Measurements from ENCODE around the gene OAS2. TPM values are rescaled to one million over a fixed set of nuclear protein-coding genes. Genes with fewer than 3 reads are reported as not detected.

Gene OAS2
- total and polyA plus RNA-seq, 7 experiments from 2014 or later, result 29.9 to 238 (median 63.6) TPM

DNA sequence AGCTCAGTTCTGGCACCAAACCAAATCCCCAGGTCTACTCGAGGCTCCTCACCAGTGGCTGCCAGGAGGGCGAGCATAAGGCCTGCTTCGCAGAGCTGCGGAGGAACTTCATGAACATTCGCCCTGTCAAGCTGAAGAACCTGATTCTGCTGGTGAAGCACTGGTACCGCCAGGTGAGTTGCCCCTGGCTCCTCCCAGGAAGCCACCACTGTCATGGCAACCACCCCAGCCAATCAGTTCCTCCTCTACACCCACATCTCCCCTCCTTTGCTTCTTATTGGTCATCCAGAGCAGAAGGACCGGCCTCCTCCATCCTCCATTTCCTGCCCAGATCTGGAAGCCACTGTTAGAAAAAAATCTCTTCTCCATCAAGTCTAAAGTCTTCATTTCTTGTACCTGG is 17.2 kb upstream of the OAS2 start:
- no peak for ATAC-seq
- Histone ChIP-seq H3K27me3 (ENCODE audit: control insufficient read depth in 2 of 2, insufficient read depth in 2 of 2, low read length in 2 of 2) (no peaks in the 10 kb centered on the region), H3K4me1 (ENCODE audit: control insufficient read depth in 2 of 2, insufficient read depth in 2 of 2, low read length in 2 of 2) (no peaks in the 10 kb centered on the region), H3K9me3 (ENCODE audit: control insufficient read depth in 2 of 3, low read length in 3 of 3) (no peaks in the 10 kb centered on the region), H3K36me3 (ENCODE audit: control insufficient read depth in 2 of 3, insufficient read depth in 3 of 3, low read length in 3 of 3) (peaks cover 8 to 61% (median 24%) of the 10 kb centered on the region in 3 experiments), H3K4me3 (ENCODE audit: low read length) (no peak overlapping the region), H3K27ac (ENCODE audit: low read depth, low read length) (no peak overlapping the region)
- no peak for DNase-seq
- ChIA-PET POLR2A (interaction anchor here (0.8 to 1.2 kb wide), 2 partner anchors 16 to 227 kb away, joined by 3 to 4 read pairs; no protein-coding TSS in a partner anchor), CTCF (no interaction called here)
- peaks cover 40 to 97% (median 79%) of the 10 kb centered on the region in 5 donors for H3K36me3 Mint-ChIP-seq
- no peaks in the 10 kb centered on the region for H3K27me3 Mint-ChIP-seq
- no peak overlapping the region for H3K4me3 Mint-ChIP-seq
- H3K27ac Mint-ChIP-seq, result peak overlapping the region in 1 of 9 donors; percentile 25
- H3K4me1 Mint-ChIP-seq, result peaks cover 12 to 39% (median 21%) of the 10 kb centered on the region in 7 donors
- intact Hi-C loops (cut with micrococcal nuclease), result no loop called here
- peaks cover 0 to 22% (median 10%) of the 10 kb centered on the region in 11 donors for H3K9me3 Mint-ChIP-seq

DNA sequence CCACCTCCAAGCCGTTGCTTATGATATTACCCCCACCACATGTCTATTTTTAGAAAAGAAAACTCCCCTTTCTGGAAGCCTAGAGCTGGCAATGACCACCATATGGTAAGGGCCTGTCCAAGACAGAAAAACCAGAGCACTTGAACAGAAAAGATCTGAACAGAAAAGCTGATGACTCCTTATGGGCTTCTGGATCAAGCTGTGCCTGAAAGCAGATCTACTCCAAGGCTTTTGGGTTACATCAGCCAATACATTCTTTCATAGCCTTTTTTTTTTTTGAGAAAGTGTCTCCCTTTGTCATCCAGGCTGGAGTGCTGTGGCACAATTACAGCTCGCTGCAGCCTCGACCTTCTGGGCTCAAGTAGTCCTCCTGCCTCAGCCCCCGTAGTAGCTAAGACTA is 16.8 kb upstream of the OAS2 start:
- POLR2A ChIA-PET, result no interaction called here

DNA sequence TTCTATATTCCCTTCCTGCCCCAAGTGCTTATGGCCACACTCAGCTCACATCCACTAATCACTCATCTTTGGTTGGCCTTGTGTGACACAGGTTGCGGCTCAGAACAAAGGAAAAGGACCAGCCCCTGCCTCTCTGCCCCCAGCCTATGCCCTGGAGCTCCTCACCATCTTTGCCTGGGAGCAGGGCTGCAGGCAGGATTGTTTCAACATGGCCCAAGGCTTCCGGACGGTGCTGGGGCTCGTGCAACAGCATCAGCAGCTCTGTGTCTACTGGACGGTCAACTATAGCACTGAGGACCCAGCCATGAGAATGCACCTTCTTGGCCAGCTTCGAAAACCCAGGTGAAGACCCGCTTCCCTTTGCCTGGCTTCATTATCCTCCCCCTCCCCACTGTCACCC is 15.8 kb upstream of the OAS2 start:
- H3K9me3 Mint-ChIP-seq, result peaks cover 0 to 14% (median 9%) of the 10 kb centered on the region in 11 donors
- Histone ChIP-seq H3K4me3 (ENCODE audit: low read length) (no peak overlapping the region), H3K4me1 (ENCODE audit: control insufficient read depth in 2 of 2, insufficient read depth in 2 of 2, low read length in 2 of 2) (no peaks in the 10 kb centered on the region), H3K27me3 (ENCODE audit: control insufficient read depth in 2 of 2, insufficient read depth in 2 of 2, low read length in 2 of 2) (no peaks in the 10 kb centered on the region), H3K27ac (ENCODE audit: low read depth, low read length) (no peak overlapping the region), H3K36me3 (ENCODE audit: control insufficient read depth in 2 of 3, insufficient read depth in 3 of 3, low read length in 3 of 3) (peaks cover 8 to 75% (median 24%) of the 10 kb centered on the region in 3 experiments), H3K9me3 (ENCODE audit: control insufficient read depth in 2 of 3, low read length in 3 of 3) (no peaks in the 10 kb centered on the region)
- ATAC-seq (no peak), DNase-seq (no peak)
- H3K4me3 Mint-ChIP-seq, result no peak overlapping the region
- H3K27me3 Mint-ChIP-seq, result no peaks in the 10 kb centered on the region
- peak overlapping the region in 1 of 9 donors; percentile 13 for H3K27ac Mint-ChIP-seq
- H3K36me3 Mint-ChIP-seq, result peaks cover 34 to 96% (median 72%) of the 10 kb centered on the region in 5 donors
- ChIA-PET POLR2A (no interaction called here), CTCF (no interaction called here)
- peaks cover 6 to 26% (median 13%) of the 10 kb centered on the region in 7 donors for H3K4me1 Mint-ChIP-seq
- intact Hi-C loops (cut with micrococcal nuclease), result no loop called here

More for the DNA sequence above, 16.8 kb upstream of the OAS2 start:
- ATAC-seq, result no peak
- no peaks in the 10 kb centered on the region for H3K27me3 ChIP-seq (ENCODE audit: control insufficient read depth in 2 of 2, insufficient read depth in 2 of 2, low read length in 2 of 2)
- intact Hi-C loops (cut with micrococcal nuclease), result no loop called here
- DNase-seq, result no peak
- H3K4me3 Mint-ChIP-seq, result no peak overlapping the region
- H3K36me3 Mint-ChIP-seq, result peaks cover 35 to 97% (median 75%) of the 10 kb centered on the region in 5 donors
- peaks cover 8 to 34% (median 17%) of the 10 kb centered on the region in 7 donors for H3K4me1 Mint-ChIP-seq
- peak overlapping the region in 2 of 9 donors; percentile 25 to 41 for H3K27ac Mint-ChIP-seq
- peaks cover 0 to 22% (median 10%) of the 10 kb centered on the region in 11 donors for H3K9me3 Mint-ChIP-seq
- no peak overlapping the region for H3K27ac ChIP-seq (ENCODE audit: low read depth, low read length)
- no peaks in the 10 kb centered on the region for H3K27me3 Mint-ChIP-seq
- H3K4me1 ChIP-seq (ENCODE audit: control insufficient read depth in 2 of 2, insufficient read depth in 2 of 2, low read length in 2 of 2), result no peaks in the 10 kb centered on the region
- H3K9me3 ChIP-seq (ENCODE audit: control insufficient read depth in 2 of 3, low read length in 3 of 3), result no peaks in the 10 kb centered on the region
- H3K36me3 ChIP-seq (ENCODE audit: control insufficient read depth in 2 of 3, insufficient read depth in 3 of 3, low read length in 3 of 3), result peaks cover 8 to 65% (median 24%) of the 10 kb centered on the region in 3 experiments
- no peak overlapping the region for H3K4me3 ChIP-seq (ENCODE audit: low read length)
- CTCF ChIA-PET, result no interaction called here

DNA sequence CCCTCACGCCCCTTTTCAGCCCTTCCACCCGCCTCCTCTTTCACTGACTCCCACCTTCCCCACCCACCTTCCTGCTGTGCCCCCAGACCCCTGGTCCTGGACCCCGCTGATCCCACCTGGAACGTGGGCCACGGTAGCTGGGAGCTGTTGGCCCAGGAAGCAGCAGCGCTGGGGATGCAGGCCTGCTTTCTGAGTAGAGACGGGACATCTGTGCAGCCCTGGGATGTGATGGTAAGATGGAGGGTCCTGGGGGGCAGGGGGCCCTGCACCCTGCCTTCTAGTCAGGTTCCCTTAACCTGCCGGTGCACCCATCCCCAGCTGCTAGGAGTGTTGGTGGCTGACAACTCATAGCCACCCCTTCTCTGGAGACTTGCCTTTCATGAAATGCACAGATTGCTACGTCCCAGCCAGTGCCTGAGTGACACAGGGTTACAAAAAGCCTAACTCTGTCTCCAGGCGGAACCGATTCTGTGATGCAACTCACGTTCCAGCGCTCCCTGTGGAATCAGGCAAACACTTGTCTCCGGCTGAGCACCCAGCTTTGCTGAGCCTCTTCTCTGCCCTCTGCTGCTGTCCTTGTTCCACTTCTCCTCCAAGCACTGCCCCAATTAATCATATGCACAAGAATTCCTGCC is 15.0 kb upstream of the OAS2 start:
- no peaks in the 10 kb centered on the region for H3K27me3 ChIP-seq (ENCODE audit: control insufficient read depth in 2 of 2, insufficient read depth in 2 of 2, low read length in 2 of 2)
- Mint-ChIP-seq H3K36me3 (peaks cover 33 to 95% (median 70%) of the 10 kb centered on the region in 5 donors), H3K27ac (peak overlapping the region in 1 of 9 donors; percentile 45), H3K4me3 (no peak overlapping the region), H3K9me3 (peaks cover 0 to 8% (median 4%) of the 10 kb centered on the region in 11 donors), H3K4me1 (peaks cover 6 to 24% (median 13%) of the 10 kb centered on the region in 7 donors), H3K27me3 (no peaks in the 10 kb centered on the region)
- no peak overlapping the region for H3K27ac ChIP-seq (ENCODE audit: low read depth, low read length)
- ChIA-PET CTCF (interaction anchor here (1.3 kb wide), 1 partner anchor 29 kb away, joined by 3 read pairs; no protein-coding TSS in a partner anchor), POLR2A (no interaction called here)
- DNase-seq (no peak), ATAC-seq (no peak)
- intact Hi-C loops (cut with micrococcal nuclease), result no loop called here
- H3K4me1 ChIP-seq (ENCODE audit: control insufficient read depth in 2 of 2, insufficient read depth in 2 of 2, low read length in 2 of 2), result no peaks in the 10 kb centered on the region
- no peaks in the 10 kb centered on the region for H3K9me3 ChIP-seq (ENCODE audit: control insufficient read depth in 2 of 3, low read length in 3 of 3)
- no peak overlapping the region for H3K4me3 ChIP-seq (ENCODE audit: low read length)
- peaks cover 8 to 82% (median 24%) of the 10 kb centered on the region in 3 experiments for H3K36me3 ChIP-seq (ENCODE audit: control insufficient read depth in 2 of 3, insufficient read depth in 3 of 3, low read length in 3 of 3)

DNA sequence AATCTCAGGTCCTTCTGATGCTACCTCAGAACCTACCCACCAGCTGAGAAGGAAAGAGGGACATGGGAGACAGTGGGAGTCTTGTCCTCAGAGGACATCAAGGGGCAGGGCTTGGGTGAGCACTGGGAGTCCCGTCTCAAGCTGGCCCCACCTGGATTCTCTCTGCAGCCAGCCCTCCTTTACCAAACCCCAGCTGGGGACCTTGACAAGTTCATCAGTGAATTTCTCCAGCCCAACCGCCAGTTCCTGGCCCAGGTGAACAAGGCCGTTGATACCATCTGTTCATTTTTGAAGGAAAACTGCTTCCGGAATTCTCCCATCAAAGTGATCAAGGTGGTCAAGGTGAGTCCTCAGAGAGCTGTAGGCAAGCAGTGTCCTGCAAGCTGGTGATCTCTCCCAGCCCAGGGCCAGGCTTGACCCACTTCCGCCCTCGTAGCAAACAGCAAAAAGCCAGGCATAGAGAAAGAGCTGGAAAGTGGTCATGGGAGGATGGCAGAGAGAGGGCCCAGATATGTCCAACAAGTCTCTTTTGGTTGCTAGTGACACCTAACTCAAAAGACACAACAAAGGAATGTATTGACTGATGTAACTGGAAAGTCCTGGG is 14.2 kb upstream of the OAS2 start:
- Mint-ChIP-seq H3K36me3 (peaks cover 33 to 91% (median 63%) of the 10 kb centered on the region in 5 donors), H3K4me1 (peaks cover 6 to 24% (median 13%) of the 10 kb centered on the region in 7 donors), H3K27ac (no peak overlapping the region), H3K27me3 (no peaks in the 10 kb centered on the region), H3K9me3 (peaks cover 0 to 7% (median 4%) of the 10 kb centered on the region in 11 donors), H3K4me3 (no peak overlapping the region)
- POLR2A ChIA-PET, result no interaction called here
- Histone ChIP-seq H3K36me3 (ENCODE audit: control insufficient read depth in 2 of 3, insufficient read depth in 3 of 3, low read length in 3 of 3) (peaks cover 8 to 90% (median 24%) of the 10 kb centered on the region in 3 experiments), H3K27me3 (ENCODE audit: control insufficient read depth in 2 of 2, insufficient read depth in 2 of 2, low read length in 2 of 2) (no peaks in the 10 kb centered on the region), H3K4me1 (ENCODE audit: control insufficient read depth in 2 of 2, insufficient read depth in 2 of 2, low read length in 2 of 2) (no peaks in the 10 kb centered on the region), H3K9me3 (ENCODE audit: control insufficient read depth in 2 of 3, low read length in 3 of 3) (no peaks in the 10 kb centered on the region), H3K27ac (ENCODE audit: low read depth, low read length) (no peak overlapping the region), H3K4me3 (ENCODE audit: low read length) (no peak overlapping the region)
- DNase-seq (no peak), ATAC-seq (no peak)
- intact Hi-C loops (cut with micrococcal nuclease), result no loop called here
- CTCF ChIA-PET, result interaction anchor here (1.3 kb wide), 1 partner anchor 29 kb away, joined by 3 read pairs; no protein-coding TSS in a partner anchor

DNA sequence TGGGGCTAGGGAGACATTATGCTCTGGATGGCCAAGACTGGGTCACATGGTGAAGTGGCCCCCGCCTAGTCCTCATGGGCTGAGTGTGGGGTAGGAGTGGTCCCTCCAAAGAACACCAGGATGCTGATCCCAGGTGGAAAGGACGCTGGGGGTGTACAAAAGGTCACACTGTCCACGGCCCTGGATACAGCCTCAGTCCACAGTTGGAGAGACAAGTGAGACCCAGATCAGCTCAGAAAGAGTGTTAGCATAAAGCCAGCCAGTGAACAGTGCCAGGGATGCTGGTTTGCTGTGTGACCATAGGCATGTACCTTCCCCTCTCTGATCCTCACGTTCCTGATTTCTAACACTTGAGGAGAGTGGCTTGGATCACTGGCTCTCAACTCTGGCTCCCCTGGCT is 13.4 kb upstream of the OAS2 start:
- no peaks in the 10 kb centered on the region for H3K27me3 ChIP-seq (ENCODE audit: control insufficient read depth in 2 of 2, insufficient read depth in 2 of 2, low read length in 2 of 2)
- H3K27ac ChIP-seq (ENCODE audit: low read depth, low read length), result no peak overlapping the region
- intact Hi-C loops (cut with micrococcal nuclease), result no loop called here
- Mint-ChIP-seq H3K9me3 (peaks cover 0 to 3% (median 0%) of the 10 kb centered on the region in 11 donors), H3K4me1 (peaks cover under 1 to 17% (median 6%) of the 10 kb centered on the region in 7 donors), H3K36me3 (peaks cover 26 to 91% (median 56%) of the 10 kb centered on the region in 5 donors), H3K27ac (no peak overlapping the region), H3K4me3 (no peak overlapping the region), H3K27me3 (no peaks in the 10 kb centered on the region)
- no peaks in the 10 kb centered on the region for H3K4me1 ChIP-seq (ENCODE audit: control insufficient read depth in 2 of 2, insufficient read depth in 2 of 2, low read length in 2 of 2)
- H3K9me3 ChIP-seq (ENCODE audit: control insufficient read depth in 2 of 3, low read length in 3 of 3), result no peaks in the 10 kb centered on the region
- DNase-seq (no peak), ATAC-seq (no peak)
- H3K4me3 ChIP-seq (ENCODE audit: low read length), result no peak overlapping the region
- POLR2A ChIA-PET, result no interaction called here
- CTCF ChIA-PET, result no interaction called here
- peaks cover 8 to 93% (median 24%) of the 10 kb centered on the region in 3 experiments for H3K36me3 ChIP-seq (ENCODE audit: control insufficient read depth in 2 of 3, insufficient read depth in 3 of 3, low read length in 3 of 3)
